Tibial artery (tissue), 4 donors: ENCODE measurements around the gene RNF5.

Experiments
- DNase-seq, 2 donors: peaks; one replicate each; pipeline ENCODE4 v3.0.0-alpha.2; 2019
- H3K27ac ChIP-seq, 2 donors: fragments of 200-600 bp; sonication (generic) in 1 of 2; 1 replicate in 1 of 2; 2 replicates in 1 of 2; pipeline ENCODE4 v1.5.1; 2018 to 2019; ENCODE audit warnings: mild to moderate bottlenecking in 1 of 2
- H3K27me3 ChIP-seq, 2 donors: fragments of 200-600 bp; sonication (generic) in 1 of 2; one replicate each; pipeline versions ENCODE4 v1.5.1 to v1.6.0; 2016 to 2019
- H3K36me3 ChIP-seq, 3 donors: fragments of 200-600 bp; sonication (generic) in 2 of 3; one replicate each; pipeline ENCODE4 v1.5.1; 2016 to 2019; ENCODE audit warnings: mild to moderate bottlenecking in 2 of 3
- H3K4me1 ChIP-seq, 4 donors: fragments of 200-600 bp; sonication (generic) in 2 of 4; 1 replicate in 3 of 4; 2 replicates in 1 of 4; pipeline ENCODE4 v1.5.1; 2016 to 2019
- H3K4me3 ChIP-seq, 2 donors: fragments of 200-600 bp; sonication (generic) in 1 of 2; 1 replicate in 1 of 2; 2 replicates in 1 of 2; pipeline ENCODE4 v1.5.1; 2018 to 2019; ENCODE audit warnings: mild to moderate bottlenecking in 2 of 2
- H3K9me3 ChIP-seq, 3 donors: fragments of 200-600 bp; sonication (generic) in 1 of 3; one replicate each; pipeline ENCODE4 v1.5.1; 2016 to 2019
- intact Hi-C: fragments of 100-400 bp; cut with DNase I; formaldehyde crosslinking; loops from one replicate; pipeline ENCODE4 v1.15.0; 2023; ENCODE audit warnings: low total_unique reads
- TF ChIP-seq, protein P1 (sequence below), 2 experiments: fragments of 200-600 bp in 1 of 2; fragments of 450-650 bp in 1 of 2; IDR thresholded peaks; one replicate each; pipeline ENCODE4 v1.5.1; 2017 to 2019; ENCODE audit warnings: antibody characterized with exemption in 2 of 2, mild to moderate bottlenecking in 1 of 2, moderate library complexity in 1 of 2

RNF5 gene

DNA sequence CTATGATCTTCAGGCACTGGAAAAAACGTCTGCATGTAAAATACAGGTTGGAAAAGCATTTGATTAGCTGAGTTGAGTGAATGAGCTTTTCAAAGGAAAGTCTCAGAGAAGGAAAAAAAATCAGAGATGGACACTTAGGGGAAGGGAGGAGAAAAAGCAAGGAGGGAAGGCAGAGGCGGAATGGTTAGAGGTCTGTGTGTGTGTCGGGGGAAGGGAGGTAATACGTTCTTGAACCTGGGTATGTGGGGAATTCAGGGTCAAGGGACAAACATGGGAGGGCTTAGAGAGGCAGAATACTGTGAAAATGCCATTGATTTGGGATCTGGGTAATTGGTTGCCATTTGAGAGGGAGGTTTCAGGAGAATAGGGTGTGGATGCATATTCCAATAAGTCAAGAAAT lies 31.5 kb upstream of the RNF5 start:
- H3K27ac ChIP-seq, result no peak overlapping the region
- H3K4me1 ChIP-seq, result peaks cover 0 to 18% (median 16%) of the 10 kb centered on the region in 4 donors
- intact Hi-C loops, result no loop called here
- H3K36me3 ChIP-seq, result peaks cover 4 to 11% (median 11%) of the 10 kb centered on the region in 3 donors
- H3K27me3 ChIP-seq, result no peaks in the 10 kb centered on the region
- TF ChIP-seq, protein P1, sequence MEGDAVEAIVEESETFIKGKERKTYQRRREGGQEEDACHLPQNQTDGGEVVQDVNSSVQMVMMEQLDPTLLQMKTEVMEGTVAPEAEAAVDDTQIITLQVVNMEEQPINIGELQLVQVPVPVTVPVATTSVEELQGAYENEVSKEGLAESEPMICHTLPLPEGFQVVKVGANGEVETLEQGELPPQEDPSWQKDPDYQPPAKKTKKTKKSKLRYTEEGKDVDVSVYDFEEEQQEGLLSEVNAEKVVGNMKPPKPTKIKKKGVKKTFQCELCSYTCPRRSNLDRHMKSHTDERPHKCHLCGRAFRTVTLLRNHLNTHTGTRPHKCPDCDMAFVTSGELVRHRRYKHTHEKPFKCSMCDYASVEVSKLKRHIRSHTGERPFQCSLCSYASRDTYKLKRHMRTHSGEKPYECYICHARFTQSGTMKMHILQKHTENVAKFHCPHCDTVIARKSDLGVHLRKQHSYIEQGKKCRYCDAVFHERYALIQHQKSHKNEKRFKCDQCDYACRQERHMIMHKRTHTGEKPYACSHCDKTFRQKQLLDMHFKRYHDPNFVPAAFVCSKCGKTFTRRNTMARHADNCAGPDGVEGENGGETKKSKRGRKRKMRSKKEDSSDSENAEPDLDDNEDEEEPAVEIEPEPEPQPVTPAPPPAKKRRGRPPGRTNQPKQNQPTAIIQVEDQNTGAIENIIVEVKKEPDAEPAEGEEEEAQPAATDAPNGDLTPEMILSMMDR (IDR thresholded peaks at IDR 0.05), result no peak
- no peak overlapping the region for H3K4me3 ChIP-seq
- DNase-seq, result no peak
- H3K9me3 ChIP-seq, result no peaks in the 10 kb centered on the region

DNA sequence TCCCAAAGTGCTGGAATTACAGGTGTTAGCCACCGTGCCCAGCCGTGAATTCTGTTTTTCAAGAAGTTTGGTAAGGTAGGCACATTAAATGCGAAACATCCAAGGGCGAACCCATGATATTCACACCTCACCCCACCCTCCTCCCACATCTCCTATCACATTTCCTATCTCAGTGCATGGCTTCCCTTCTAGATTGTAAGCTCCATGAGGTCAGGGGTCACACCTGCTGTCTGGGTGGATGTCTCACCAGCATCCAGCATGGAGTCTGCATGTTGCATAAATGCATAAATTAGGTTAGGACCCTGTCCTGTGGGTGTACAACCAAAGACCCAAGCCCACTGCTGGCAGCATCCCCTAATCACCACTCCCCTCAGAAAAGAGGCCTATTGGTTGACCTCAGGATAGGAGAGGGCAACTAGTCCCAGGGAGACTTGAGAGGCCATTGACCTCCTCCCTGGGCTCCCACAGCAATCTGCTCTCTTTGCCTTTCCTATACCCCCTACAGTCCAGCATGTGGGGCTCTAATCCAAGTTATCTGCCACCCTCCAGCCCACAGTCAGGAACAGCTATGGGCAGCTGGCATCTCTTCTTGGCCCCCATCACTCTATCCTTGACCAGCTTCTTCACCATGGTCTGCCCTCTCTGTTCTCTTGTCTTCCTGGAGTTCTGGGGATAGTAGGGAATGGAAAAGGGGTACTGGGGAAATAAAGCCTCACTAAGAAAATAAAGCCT lies 30.6 kb upstream of the RNF5 start:
- Histone ChIP-seq H3K4me1 (peaks cover 0 to 25% (median 22%) of the 10 kb centered on the region in 4 donors), H3K36me3 (peaks cover 4 to 11% (median 11%) of the 10 kb centered on the region in 3 donors), H3K9me3 (no peaks in the 10 kb centered on the region), H3K27me3 (no peaks in the 10 kb centered on the region), H3K27ac (no peak overlapping the region), H3K4me3 (no peak overlapping the region)
- intact Hi-C loops, result no loop called here
- no peak for DNase-seq
- TF ChIP-seq, protein P1 (IDR thresholded peaks at IDR 0.05), result no peak

DNA sequence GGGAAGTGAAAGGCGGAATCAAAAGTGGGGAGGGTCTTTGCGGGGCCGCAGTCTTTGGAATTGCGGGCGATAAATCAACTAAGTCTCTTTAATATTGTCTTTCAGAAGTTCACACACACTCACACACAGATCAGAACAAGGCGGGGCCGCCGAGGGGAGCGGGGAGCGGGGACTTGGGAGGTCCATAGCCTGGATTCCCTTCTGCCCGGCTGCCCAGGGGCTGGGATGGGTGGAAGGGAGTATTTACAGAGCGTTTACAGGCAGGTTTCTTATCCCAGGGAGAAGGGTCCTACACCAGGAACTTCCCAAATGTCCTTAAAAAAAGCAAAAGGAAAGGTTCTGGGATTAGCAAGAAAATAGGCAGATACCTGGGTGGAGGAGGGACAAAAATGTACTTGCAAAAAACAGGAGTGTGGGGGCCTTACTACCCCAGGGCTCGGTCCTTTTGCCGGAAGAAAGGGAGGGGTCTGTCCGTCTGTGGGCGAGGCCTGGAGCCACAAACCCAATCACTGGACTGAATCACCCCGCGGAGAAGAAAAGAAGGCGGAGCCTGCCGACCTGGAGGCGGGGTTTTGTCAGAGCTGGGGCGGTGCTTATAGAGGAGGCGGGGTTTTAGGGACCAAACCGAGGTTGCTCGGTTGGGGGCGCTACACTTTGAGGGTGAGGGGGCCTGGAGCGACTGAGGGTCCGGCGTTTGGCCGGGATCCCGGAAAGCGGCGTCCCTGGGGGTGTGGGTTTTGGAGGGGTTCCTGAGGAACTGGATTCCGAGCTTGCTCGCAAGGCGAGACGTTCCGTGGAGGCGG lies 29.7 kb upstream of the RNF5 start:
- H3K27ac ChIP-seq, result no peak overlapping the region
- no peaks in the 10 kb centered on the region for H3K27me3 ChIP-seq
- H3K4me3 ChIP-seq, result peak overlapping the region in 1 of 2 donors; percentile 17
- peaks cover 4 to 11% (median 11%) of the 10 kb centered on the region in 3 donors for H3K36me3 ChIP-seq
- intact Hi-C loops, result no loop called here
- no peaks in the 10 kb centered on the region for H3K9me3 ChIP-seq
- peak in 1 of 2 donors; percentile 58 for DNase-seq
- H3K4me1 ChIP-seq, result peaks cover 0 to 33% (median 28%) of the 10 kb centered on the region in 4 donors
- TF ChIP-seq, protein P1 (IDR thresholded peaks at IDR 0.05), result no peak

DNA sequence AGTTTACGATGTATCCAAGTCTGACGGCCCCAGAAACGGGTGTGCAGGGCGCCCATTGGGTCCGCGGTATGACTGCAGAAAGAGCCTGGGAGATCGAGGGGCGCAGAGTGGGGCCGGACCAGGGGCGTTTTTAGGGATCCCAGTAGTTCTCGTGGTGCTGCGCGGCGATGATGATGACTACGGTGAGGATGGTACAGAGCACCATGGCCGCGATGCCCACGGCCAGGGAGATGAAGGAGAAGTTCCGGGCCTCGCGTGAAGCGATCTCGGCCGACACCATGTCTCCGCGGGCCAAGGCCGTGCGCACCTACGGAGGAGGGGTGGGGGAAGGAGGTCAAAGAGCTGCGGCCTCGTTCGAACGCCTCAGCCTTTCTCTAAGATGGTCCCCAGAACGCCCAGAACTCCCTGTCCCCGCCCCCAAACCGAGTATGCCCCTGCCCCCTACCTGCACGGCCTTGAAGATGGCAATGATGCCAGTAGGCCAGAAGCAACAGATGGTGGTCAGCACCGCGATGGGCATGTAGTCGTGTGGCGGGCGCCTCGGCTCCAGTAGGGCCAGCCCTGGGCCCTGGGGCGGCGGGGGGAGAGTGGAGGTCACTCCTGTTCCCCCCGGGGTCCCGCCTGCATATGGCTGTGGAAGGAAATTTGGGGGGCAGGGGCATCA lies 29.0 kb upstream of the RNF5 start:
- TF ChIP-seq, protein P1 (IDR thresholded peaks at IDR 0.05), result no peak
- no peaks in the 10 kb centered on the region for H3K9me3 ChIP-seq
- peaks cover 0 to 33% (median 28%) of the 10 kb centered on the region in 4 donors for H3K4me1 ChIP-seq
- peaks cover 4 to 11% (median 11%) of the 10 kb centered on the region in 3 donors for H3K36me3 ChIP-seq
- peak overlapping the region in 1 of 2 donors; percentile 17 for H3K4me3 ChIP-seq
- intact Hi-C loops, result no loop called here
- H3K27me3 ChIP-seq, result no peaks in the 10 kb centered on the region
- DNase-seq, result no peak
- H3K27ac ChIP-seq, result no peak overlapping the region
